ENCODE data around the gene RGS7. TPM values are rescaled to one million over a fixed set of nuclear protein-coding genes. Genes with fewer than 3 reads are reported as not detected.

The RGS7 gene
- polyA plus RNA-seq, 1 donor (not counting 4 experiments of a cell fraction or from before 2014, with no cell fraction given), result not detected

DNA sequence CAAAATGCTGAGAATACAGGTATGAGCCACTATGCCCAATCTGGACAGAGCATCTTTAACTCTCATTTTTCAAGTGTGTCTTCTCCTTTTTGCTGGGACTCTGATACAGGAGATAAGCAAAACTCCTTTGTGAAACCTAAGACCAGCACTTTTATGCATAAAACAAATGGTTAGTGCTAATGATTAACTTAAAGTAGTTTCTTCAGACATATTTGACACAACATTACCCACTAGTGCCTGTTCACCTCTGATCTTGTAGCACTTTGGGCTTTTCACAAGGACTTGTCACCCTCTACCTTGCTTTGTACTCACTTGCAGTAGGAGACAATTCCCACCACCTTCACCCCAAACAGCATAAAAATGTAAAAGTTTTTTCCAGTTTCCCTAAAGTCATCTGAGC lies 216.3 kb downstream of the RGS7 start:
- no peak for FAIRE-seq
- no peak overlapping the region for H2AFZ ChIP-seq (ENCODE audit: control insufficient read depth, low read length)
- no peak overlapping the region for H3K27ac ChIP-seq (ENCODE audit: control insufficient read depth, insufficient read depth, low read length)

DNA sequence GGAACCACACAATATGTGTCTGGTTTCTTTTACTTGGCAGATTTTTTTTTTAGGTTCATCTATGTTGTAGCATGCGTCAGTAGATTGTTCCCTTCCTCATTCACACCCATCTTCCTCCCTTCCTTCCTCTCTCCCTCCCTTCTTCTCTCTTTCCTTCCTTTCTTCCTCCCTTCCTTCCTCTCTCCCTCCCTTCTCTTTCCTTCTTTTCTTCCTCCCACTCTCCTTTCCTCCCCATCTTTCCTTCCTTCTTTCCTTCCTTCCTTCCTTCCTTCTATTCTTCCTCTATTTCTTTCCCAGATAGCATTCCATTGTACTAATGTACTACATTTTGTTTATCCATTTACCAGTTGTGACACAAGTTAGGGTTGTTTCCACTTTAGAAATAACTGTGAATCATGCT lies 218.0 kb downstream of the RGS7 start:
- no peak for DNase-seq (ENCODE audit: low read depth, low spot score)
- Histone ChIP-seq H2AFZ (ENCODE audit: control insufficient read depth, low read length) (no peak overlapping the region), H3K4me3 (ENCODE audit: control insufficient read depth in 2 of 3, extremely low read depth in 1 of 3, insufficient read depth in 2 of 3, low read depth in 1 of 3, low read length in 3 of 3) (no peak overlapping the region), H3K27me3 (ENCODE audit: control insufficient read depth, extremely low read depth, insufficient read depth, low read length) (no peaks in the 10 kb centered on the region), H3K9me1 (ENCODE audit: control insufficient read depth, extremely low read depth, insufficient read depth, low read length) (no peaks in the 10 kb centered on the region), H3K9me3 (ENCODE audit: control insufficient read depth, low read depth, low read length) (no peaks in the 10 kb centered on the region), H3K36me3 (ENCODE audit: control insufficient read depth in 2 of 2, extremely low read depth in 1 of 2, insufficient read depth in 2 of 2, low read length in 2 of 2) (no peaks in the 10 kb centered on the region), H3K4me2 (ENCODE audit: control insufficient read depth, extremely low read depth, insufficient read depth, low read depth, low read length) (no peak overlapping the region), H3K4me1 (ENCODE audit: control insufficient read depth, extremely low read depth, insufficient read depth, low read length) (no peaks in the 10 kb centered on the region), H3K27ac (ENCODE audit: control insufficient read depth, insufficient read depth, low read length) (no peak overlapping the region), H4K20me1 (ENCODE audit: control insufficient read depth, extremely low read depth, insufficient read depth, low read length) (no peaks in the 10 kb centered on the region), H3K9ac (ENCODE audit: control insufficient read depth, extremely low read depth, insufficient read depth, low read length) (no peak overlapping the region), H3K79me2 (ENCODE audit: control insufficient read depth, insufficient read depth, low read length) (no peaks in the 10 kb centered on the region)
- no peak for TF ChIP-seq EZH2 (IDR thresholded peaks at IDR 0.05; ENCODE audit: low read length)
- TF ChIP-seq, protein P1, sequence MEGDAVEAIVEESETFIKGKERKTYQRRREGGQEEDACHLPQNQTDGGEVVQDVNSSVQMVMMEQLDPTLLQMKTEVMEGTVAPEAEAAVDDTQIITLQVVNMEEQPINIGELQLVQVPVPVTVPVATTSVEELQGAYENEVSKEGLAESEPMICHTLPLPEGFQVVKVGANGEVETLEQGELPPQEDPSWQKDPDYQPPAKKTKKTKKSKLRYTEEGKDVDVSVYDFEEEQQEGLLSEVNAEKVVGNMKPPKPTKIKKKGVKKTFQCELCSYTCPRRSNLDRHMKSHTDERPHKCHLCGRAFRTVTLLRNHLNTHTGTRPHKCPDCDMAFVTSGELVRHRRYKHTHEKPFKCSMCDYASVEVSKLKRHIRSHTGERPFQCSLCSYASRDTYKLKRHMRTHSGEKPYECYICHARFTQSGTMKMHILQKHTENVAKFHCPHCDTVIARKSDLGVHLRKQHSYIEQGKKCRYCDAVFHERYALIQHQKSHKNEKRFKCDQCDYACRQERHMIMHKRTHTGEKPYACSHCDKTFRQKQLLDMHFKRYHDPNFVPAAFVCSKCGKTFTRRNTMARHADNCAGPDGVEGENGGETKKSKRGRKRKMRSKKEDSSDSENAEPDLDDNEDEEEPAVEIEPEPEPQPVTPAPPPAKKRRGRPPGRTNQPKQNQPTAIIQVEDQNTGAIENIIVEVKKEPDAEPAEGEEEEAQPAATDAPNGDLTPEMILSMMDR (optimal IDR thresholded peaks at IDR 0.05 in 1 of 3, IDR thresholded peaks at IDR 0.05 in 1 of 3, conservative IDR thresholded peaks at IDR 0.05 in 1 of 3; ENCODE audit: extremely low read depth in 1 of 3, insufficient read depth in 2 of 3, low read length in 3 of 3), result no peak
- dilution Hi-C loops (cut with MboI; ENCODE audit: extremely low pct_ligation_motif_present, low sequenced_read_pairs), result no loop called here
- FAIRE-seq, result no peak

More for the DNA sequence above, 216.3 kb downstream of the RGS7 start:
- no peaks in the 10 kb centered on the region for H3K27me3 ChIP-seq (ENCODE audit: control insufficient read depth, extremely low read depth, insufficient read depth, low read length)
- DNase-seq (ENCODE audit: low read depth, low spot score), result no peak
- no peak overlapping the region for H3K9ac ChIP-seq (ENCODE audit: control insufficient read depth, extremely low read depth, insufficient read depth, low read length)
- no peaks in the 10 kb centered on the region for H3K9me3 ChIP-seq (ENCODE audit: control insufficient read depth, low read depth, low read length)
- H3K4me1 ChIP-seq (ENCODE audit: control insufficient read depth, extremely low read depth, insufficient read depth, low read length), result no peaks in the 10 kb centered on the region
- H3K4me2 ChIP-seq (ENCODE audit: control insufficient read depth, extremely low read depth, insufficient read depth, low read depth, low read length), result no peak overlapping the region
- H3K36me3 ChIP-seq (ENCODE audit: control insufficient read depth in 2 of 2, extremely low read depth in 1 of 2, insufficient read depth in 2 of 2, low read length in 2 of 2), result no peaks in the 10 kb centered on the region
- H3K79me2 ChIP-seq (ENCODE audit: control insufficient read depth, insufficient read depth, low read length), result no peaks in the 10 kb centered on the region
- no peaks in the 10 kb centered on the region for H4K20me1 ChIP-seq (ENCODE audit: control insufficient read depth, extremely low read depth, insufficient read depth, low read length)
- H3K9me1 ChIP-seq (ENCODE audit: control insufficient read depth, extremely low read depth, insufficient read depth, low read length), result no peaks in the 10 kb centered on the region
- H3K4me3 ChIP-seq (ENCODE audit: control insufficient read depth in 2 of 3, extremely low read depth in 1 of 3, insufficient read depth in 2 of 3, low read depth in 1 of 3, low read length in 3 of 3), result no peak overlapping the region
- TF ChIP-seq, protein P1 (optimal IDR thresholded peaks at IDR 0.05 in 1 of 3, IDR thresholded peaks at IDR 0.05 in 1 of 3, conservative IDR thresholded peaks at IDR 0.05 in 1 of 3; ENCODE audit: extremely low read depth in 1 of 3, insufficient read depth in 2 of 3, low read length in 3 of 3), result no peak
- no peak for TF ChIP-seq EZH2 (IDR thresholded peaks at IDR 0.05; ENCODE audit: low read length)
- dilution Hi-C loops (cut with MboI; ENCODE audit: extremely low pct_ligation_motif_present, low sequenced_read_pairs), result no loop called here

Data from keratinocyte (primary cell).